HTR-8/SVneo (cell line): ENCODE results near the gene NOL11.

Experiments used
- DNase-seq: peaks from one replicate; pipeline ENCODE4 v3.0.0; 2011; ENCODE audit warnings: low spot score, mixed read lengths; ENCODE audit not compliant: insufficient read length
- FAIRE-seq: peaks from 2 replicates; lab custom pipeline; 2011; peaks lifted over from hg19 to GRCh38; lab: Jason Lieb, UNC

The NOL11 gene

DNA sequence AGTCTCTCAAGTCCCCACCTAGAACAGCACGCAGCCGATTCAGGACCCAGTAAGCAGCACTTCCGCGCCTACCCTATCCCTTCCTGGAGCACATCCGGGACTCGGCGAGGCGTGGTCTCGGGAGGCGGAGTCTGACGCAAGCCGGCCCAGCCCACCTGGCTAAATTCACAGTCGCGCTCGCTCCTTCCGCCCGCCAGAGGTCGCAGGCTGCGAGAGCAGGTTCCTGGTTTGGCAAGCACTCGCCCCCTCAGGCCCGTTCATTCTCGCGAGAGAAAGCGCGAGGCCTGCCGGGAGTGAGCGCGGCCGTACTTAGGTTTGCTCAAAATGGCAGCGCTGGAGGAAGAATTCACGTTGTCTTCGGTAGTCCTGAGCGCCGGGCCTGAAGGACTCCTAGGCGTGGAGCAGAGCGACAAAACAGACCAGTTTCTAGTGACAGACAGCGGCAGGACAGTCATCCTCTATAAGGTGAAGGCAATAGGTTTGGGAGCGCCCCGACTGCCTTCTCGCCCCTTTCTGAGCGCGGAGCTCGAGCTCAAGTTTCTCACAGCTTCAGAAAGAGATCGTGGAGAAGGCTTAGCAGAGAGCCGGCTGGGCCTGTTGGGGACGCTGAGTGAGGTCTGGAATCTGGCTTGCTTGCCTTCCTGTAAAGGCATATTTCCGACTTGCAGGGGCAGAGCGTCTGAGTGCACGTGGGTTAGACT lies at the start of gene NOL11:
Gene NOL11, plus strand, starts transcription at position 313 of the 701 bp plus-strand sequence. Its CDS starts 12 bp downstream, at position 325.
- DNase-seq = peak; percentile 98
- peak; percentile 98 for FAIRE-seq

DNA sequence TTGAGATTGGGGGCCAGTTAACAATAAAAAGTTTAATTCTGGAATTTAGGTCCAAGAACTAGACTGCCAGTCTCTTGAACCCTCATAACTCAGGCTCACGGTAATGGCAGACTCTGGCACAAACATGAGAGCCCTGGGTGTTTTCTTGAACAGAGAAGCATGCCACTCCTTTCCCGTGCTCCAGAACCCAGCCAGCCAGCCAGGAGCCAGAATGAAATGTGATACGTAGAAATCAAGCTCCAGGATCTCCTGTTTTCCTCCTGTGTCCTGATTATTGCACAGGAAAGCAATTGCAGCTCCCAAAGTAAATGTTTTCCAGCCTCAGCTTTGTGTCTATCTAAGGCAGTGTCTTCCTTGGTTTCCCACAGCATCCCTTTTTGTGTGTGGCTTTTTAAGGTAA lies 46.2 kb upstream of the NOL11 start:
- FAIRE-seq = no peak

DNA sequence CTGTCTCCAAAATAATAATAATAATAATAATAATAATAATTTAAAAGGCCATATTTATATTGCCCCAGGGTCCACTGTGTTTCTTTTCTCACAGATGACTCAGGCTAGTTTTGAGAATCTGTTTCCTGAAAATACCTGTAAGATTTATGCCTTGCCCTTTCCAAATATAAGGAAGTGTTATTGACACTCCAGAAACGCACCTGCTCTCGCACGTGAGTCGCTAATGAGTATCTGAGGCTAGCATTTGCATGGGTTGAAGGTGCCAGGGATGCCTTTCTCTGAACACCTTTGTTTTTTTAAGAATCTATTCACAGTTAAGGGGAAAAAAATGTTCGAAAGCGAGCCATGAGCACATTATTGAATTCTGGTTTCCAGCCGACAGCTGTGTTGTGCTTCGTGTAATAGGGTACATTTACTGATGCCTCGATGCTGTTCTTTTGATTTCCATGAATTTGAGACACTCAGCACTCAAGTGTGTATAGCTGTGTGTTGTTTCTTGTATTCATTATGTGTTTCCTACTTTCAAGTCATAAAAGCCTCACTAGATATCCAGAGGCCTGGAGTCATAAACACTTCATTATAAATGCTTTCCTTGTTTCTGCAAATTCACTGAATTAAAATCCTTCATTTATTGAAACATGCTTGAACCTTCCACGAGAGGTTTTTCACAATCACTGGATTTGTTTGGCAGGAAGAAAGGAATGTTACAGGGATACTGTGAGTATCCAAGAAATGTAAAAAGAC lies 45.0 kb upstream of the NOL11 start:
- DNase-seq = no peak
- no peak for FAIRE-seq

More for the DNA sequence above, 46.2 kb upstream of the NOL11 start:
- no peak for DNase-seq

DNA sequence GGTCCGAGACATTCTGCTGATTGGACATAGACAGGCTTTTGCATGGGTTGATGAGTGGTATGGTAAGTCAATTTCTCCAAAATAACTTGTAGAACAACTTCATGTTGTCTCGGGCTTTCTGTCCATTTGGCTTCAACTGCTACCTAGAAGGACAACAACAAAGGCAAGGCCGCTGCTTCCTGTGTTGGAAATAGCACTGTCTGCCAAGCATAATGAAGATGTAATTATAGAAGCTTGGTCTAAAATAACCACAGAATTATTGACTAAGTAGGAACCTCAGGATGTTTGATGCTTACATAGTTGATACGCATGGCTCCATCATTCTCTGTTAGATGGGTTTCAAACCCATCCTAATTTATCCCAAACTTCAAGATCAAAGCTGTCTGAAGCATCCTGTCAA lies 42.3 kb upstream of the NOL11 start:
- FAIRE-seq = no peak

DNA sequence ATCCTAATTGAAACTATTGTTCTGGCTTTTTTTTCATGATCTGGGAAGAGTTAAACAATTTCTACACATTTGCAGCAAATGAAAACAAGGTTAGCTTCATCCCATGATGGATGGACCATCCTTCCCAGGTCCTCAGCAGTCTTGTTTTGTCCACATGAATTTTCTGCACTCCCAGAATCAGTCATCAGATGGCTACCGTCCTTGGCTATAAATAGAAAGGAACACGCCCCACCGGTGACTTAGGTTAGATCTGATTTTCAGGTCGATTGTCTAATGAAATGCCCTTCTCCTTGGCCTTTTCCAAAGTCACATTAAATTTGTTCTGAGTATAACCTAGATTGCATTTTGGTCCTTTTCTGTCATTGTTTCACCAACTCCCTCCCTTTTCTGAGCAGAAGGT lies 41.4 kb upstream of the NOL11 start:
- DNase-seq = no peak
- FAIRE-seq = no peak

More for the DNA sequence above, 42.3 kb upstream of the NOL11 start:
- no peak for DNase-seq

DNA sequence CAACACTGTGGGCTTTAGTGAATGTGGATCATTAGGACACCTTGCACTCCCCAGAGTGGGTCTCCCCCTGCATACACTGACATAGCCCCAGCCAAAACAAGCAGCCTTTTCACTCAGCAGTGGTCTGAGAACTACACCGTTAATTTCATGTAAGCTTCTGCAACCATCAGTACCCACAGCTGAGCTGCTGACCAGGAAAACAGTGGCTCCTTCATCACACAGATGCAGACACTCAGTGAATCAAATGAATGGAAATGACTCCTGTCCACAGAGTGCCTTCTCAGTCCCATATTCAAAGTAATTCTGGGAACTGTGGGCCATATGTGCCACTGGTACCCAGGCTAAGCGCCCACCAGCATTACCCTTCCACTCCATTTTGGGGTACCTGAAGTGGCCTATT lies 39.3 kb upstream of the NOL11 start:
- FAIRE-seq = no peak
- DNase-seq = no peak

DNA sequence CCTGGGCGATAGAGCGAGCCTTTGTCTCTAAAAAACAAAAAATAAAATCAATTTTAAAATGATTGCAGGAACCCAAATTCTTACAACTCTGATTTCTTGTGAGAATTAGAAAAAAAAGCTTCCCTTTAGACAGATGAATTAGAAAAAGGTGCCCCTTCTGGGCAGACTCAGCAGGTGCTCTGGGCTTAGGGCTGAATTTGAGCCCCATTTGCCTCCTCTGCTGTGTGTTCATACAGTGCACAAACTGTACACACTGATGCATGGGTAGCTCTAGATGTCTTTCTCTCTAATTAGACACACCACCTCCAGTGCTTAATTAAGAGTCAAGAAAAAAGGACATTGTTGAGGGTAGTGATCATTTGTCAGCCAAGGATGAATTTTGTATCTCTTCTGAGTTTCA lies 38.5 kb upstream of the NOL11 start:
- FAIRE-seq = no peak
- DNase-seq = no peak

GRCh38 chr17:67679721-67680120 lies 38.0 kb upstream of the NOL11 start:
- DNase-seq = no peak
- FAIRE-seq = no peak

GRCh38 chr17:67680445-67681224 lies 37.1 kb upstream of the NOL11 start:
- no peak for DNase-seq
- no peak for FAIRE-seq

DNA sequence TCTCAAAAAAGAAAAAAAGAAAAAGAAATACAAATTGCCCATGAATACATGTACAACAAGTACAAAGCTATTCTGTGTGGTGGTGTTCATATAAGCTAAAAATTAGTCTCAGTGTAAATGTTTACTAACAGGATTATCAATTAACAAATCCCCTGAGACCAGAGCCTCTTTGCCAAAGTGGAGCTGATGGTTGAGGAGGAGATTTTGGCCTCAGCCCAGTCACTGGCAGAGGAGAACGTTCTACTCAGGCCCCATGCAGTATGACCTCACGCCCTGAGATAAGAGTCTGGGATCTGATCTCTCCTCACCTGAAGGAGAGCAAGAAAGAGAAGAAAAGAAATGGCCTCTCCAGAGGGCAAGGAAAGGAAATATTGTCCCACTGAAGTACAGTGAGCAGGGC lies 35.5 kb upstream of the NOL11 start:
- FAIRE-seq (no peak), DNase-seq (no peak)

- FAIRE-seq (no peak), DNase-seq (no peak)
Observed at GRCh38 chr17:67685351-67685750, 32.4 kb upstream of the NOL11 start.

GRCh38 chr17:67686241-67686640 lies 31.5 kb upstream of the NOL11 start:
- no peak for DNase-seq
- FAIRE-seq = no peak

- no peak for DNase-seq
- FAIRE-seq = no peak
Observed at GRCh38 chr17:67687511-67687910, 30.2 kb upstream of the NOL11 start.

GRCh38 chr17:67689534-67690177 lies 28.1 kb upstream of the NOL11 start:
- peak; percentile 86 for DNase-seq
- FAIRE-seq = no peak

DNA sequence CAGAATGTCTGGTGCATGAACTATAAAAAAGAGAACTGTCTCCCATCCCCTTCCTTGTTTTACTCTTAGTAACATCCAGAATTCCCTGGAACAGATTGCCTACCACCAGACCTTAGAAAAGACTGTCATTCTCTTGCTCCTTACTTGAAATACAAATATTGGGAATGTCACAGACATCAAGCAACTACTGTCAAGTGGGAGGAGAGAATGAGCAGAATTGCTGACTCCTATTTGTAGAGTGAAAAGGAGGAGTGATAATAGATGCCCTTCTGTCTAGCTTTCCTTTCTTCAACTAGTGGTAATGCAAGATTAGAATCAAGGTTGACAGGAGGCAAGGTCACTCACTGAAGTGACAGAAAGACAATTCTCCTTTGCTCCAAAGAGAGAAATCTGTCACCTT lies 23.9 kb upstream of the NOL11 start:
- DNase-seq (no peak), FAIRE-seq (no peak)

DNA sequence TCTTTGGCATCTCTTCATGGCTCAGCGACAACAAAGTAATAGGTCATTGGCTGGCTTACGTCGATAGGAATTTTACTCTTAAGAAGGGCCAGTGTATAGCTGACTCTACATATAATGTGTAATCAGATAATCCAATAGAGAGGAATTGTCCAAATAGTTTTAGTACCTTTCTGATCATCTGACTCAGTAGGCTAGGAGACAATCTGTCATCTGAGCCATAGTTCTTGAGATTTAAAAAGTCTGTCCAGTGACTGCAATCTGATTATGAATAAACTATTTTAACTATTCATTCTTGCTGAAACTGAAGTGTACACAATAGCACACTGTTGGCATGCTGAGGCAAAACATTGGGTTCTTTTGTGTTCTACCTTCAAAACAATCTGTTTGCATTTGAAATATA lies 21.4 kb upstream of the NOL11 start:
- DNase-seq = no peak
- FAIRE-seq = no peak

GRCh38 chr17:67696853-67697498 lies 20.8 kb upstream of the NOL11 start:
- no peak for DNase-seq
- FAIRE-seq = peak; percentile 73

- FAIRE-seq (no peak), DNase-seq (no peak)
Observed at GRCh38 chr17:67700037-67700724, 17.6 kb upstream of the NOL11 start.

DNA sequence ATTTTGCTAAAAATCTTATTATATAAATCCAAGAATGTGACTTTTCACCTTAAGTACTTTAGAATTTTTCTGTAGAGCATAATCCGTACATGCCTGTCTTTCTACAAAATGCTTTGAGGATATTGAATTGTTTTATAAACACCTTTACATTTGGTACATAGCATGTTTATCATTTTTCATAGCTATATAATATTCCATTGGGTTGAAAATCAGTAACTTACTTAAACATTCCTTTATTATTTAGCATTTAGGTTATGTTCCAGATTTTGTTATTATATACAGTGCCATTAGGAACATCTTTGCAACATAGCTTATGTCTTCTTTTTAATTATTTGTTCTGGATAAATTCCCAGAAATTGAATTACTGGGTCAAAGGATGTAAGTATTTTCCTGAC lies 17.0 kb upstream of the NOL11 start:
- FAIRE-seq = no peak
- no peak for DNase-seq
